Measurements from ENCODE around the gene SH2B2. TPM values are rescaled to one million over a fixed set of nuclear protein-coding genes. Genes with fewer than 3 reads are reported as not detected.
"Not testable (repeated sequence)": the region's sequence is repeated elsewhere in the genome, so short reads cannot be mapped to it uniquely, and the experiment has no call there.

Gene SH2B2
- total and polyA plus RNA-seq, 7 donors: 13.1 to 36.3 (median 27.3) TPM

- Histone ChIP-seq H3K4me3 (no peak overlapping the region), H3K36me3 (ENCODE audit: insufficient read depth in 1 of 2, low read depth in 1 of 2) (peaks cover 0 to 19% of the 10 kb centered on the region in 2 donors), H3K9me3 (no peaks in the 10 kb centered on the region), H3K4me1 (no peaks in the 10 kb centered on the region), H3K27ac (no peak overlapping the region), H3K27me3 (ENCODE audit: insufficient read depth in 3 of 3, low read length in 2 of 3) (no peaks in the 10 kb centered on the region)
- WGBS, 3 donors: 82 to 89% (median 83%) methylated on average over 5 of the region's 5 CpGs
- ATAC-seq: no peak
- intact Hi-C loops (cut with DNase I): no loop called here
- no peak for TF ChIP-seq CTCF (IDR thresholded peaks at IDR 0.05)
- no peak for DNase-seq
Measured at GRCh38 chr7:102323914-102324195, 37.2 kb downstream of the SH2B2 start.

- H3K27me3 ChIP-seq (ENCODE audit: insufficient read depth in 3 of 3, low read length in 2 of 3); H3K4me3 ChIP-seq; H3K4me1 ChIP-seq; DNase-seq; ATAC-seq; H3K36me3 ChIP-seq (ENCODE audit: insufficient read depth in 1 of 2, low read depth in 1 of 2); intact Hi-C loops (cut with DNase I); H3K9me3 ChIP-seq; H3K27ac ChIP-seq: not testable (repeated sequence)
- 91 to 95% (median 92%) methylated on average over 11 of the region's 11 CpGs for WGBS, 3 donors
Measured at GRCh38 chr7:102325106-102325505, 38.4 kb downstream of the SH2B2 start.

- WGBS, 3 donors: 88 to 92% (median 88%) methylated on average over 11 of the region's 11 CpGs
- ATAC-seq (no peak), DNase-seq (no peak)
- no peaks in the 10 kb centered on the region for H3K9me3 ChIP-seq
- no peaks in the 10 kb centered on the region for H3K36me3 ChIP-seq (ENCODE audit: insufficient read depth in 1 of 2, low read depth in 1 of 2)
- H3K27me3 ChIP-seq (ENCODE audit: insufficient read depth in 3 of 3, low read length in 2 of 3): no peaks in the 10 kb centered on the region
- no peak overlapping the region for H3K4me3 ChIP-seq
- intact Hi-C loops (cut with DNase I): no loop called here
- no peak for TF ChIP-seq CTCF (IDR thresholded peaks at IDR 0.05)
- H3K4me1 ChIP-seq: no peaks in the 10 kb centered on the region
- no peak overlapping the region for H3K27ac ChIP-seq
Measured at GRCh38 chr7:102326157-102326889, 39.7 kb downstream of the SH2B2 start.

- ATAC-seq; H3K4me3 ChIP-seq; H3K36me3 ChIP-seq (ENCODE audit: insufficient read depth in 1 of 2, low read depth in 1 of 2); DNase-seq; H3K27ac ChIP-seq; H3K27me3 ChIP-seq (ENCODE audit: insufficient read depth in 3 of 3, low read length in 2 of 3); H3K4me1 ChIP-seq; H3K9me3 ChIP-seq; intact Hi-C loops (cut with DNase I): not testable (repeated sequence)
- WGBS, 3 donors: 66 to 81% (median 66%) methylated on average over 6 of the region's 6 CpGs
Measured at GRCh38 chr7:102327183-102327582, 40.5 kb downstream of the SH2B2 start.

- WGBS, 3 donors: 56 to 86% (median 74%) methylated on average over 3 to 4 of the region's 5 CpGs
- not testable (repeated sequence) for ATAC-seq
Measured at GRCh38 chr7:102328863-102329262, 42.2 kb downstream of the SH2B2 start.

GRCh38 chr7:102329366-102329765 is 42.7 kb downstream of the SH2B2 start:
- intact Hi-C loops (cut with DNase I); H3K4me3 ChIP-seq; H3K36me3 ChIP-seq (ENCODE audit: insufficient read depth in 1 of 2, low read depth in 1 of 2); ATAC-seq; H3K27ac ChIP-seq; DNase-seq; H3K27me3 ChIP-seq (ENCODE audit: insufficient read depth in 3 of 3, low read length in 2 of 3); H3K4me1 ChIP-seq; H3K9me3 ChIP-seq: not testable (repeated sequence)
- WGBS, 3 donors: 68 to 79% (median 69%) methylated on average over 9 of the region's 9 CpGs

More at GRCh38 chr7:102328863-102329262, 42.2 kb downstream of the SH2B2 start:
- H3K4me3 ChIP-seq; H3K27ac ChIP-seq; H3K9me3 ChIP-seq; H3K27me3 ChIP-seq (ENCODE audit: insufficient read depth in 3 of 3, low read length in 2 of 3); intact Hi-C loops (cut with DNase I); H3K36me3 ChIP-seq (ENCODE audit: insufficient read depth in 1 of 2, low read depth in 1 of 2); H3K4me1 ChIP-seq; DNase-seq: not testable (repeated sequence)

- H3K4me1 ChIP-seq; intact Hi-C loops (cut with DNase I): not testable (repeated sequence)
Measured at GRCh38 chr7:102330666-102331460, 44.2 kb downstream of the SH2B2 start.

GRCh38 chr7:102335574-102335973 is 48.9 kb downstream of the SH2B2 start:
- WGBS, 3 donors: 85 to 94% (median 88%) methylated on average over 6 to 7 of the region's 7 CpGs

More at GRCh38 chr7:102330666-102331460, 44.2 kb downstream of the SH2B2 start:
- H3K9me3 ChIP-seq; DNase-seq; ATAC-seq; H3K4me3 ChIP-seq; H3K27ac ChIP-seq; H3K27me3 ChIP-seq (ENCODE audit: insufficient read depth in 3 of 3, low read length in 2 of 3); H3K36me3 ChIP-seq (ENCODE audit: insufficient read depth in 1 of 2, low read depth in 1 of 2): not testable (repeated sequence)
- WGBS, 3 donors: 86 to 91% (median 88%) methylated on average over 8 of the region's 8 CpGs

GRCh38 chr7:102337002-102337401 is 50.3 kb downstream of the SH2B2 start:
- H3K4me3 ChIP-seq; H3K27me3 ChIP-seq (ENCODE audit: insufficient read depth in 3 of 3, low read length in 2 of 3); H3K27ac ChIP-seq; intact Hi-C loops (cut with DNase I); ATAC-seq; H3K4me1 ChIP-seq; H3K9me3 ChIP-seq; H3K36me3 ChIP-seq (ENCODE audit: insufficient read depth in 1 of 2, low read depth in 1 of 2); DNase-seq: not testable (repeated sequence)
- WGBS, 3 donors: 78 to 80% methylated on average over 1 to 5 of the region's 8 CpGs; no CpG with 5 or more reads in 1 of the 3 donors

More at GRCh38 chr7:102335574-102335973, 48.9 kb downstream of the SH2B2 start:
- H3K4me1 ChIP-seq; ATAC-seq; H3K36me3 ChIP-seq (ENCODE audit: insufficient read depth in 1 of 2, low read depth in 1 of 2); H3K9me3 ChIP-seq; DNase-seq; H3K27ac ChIP-seq; H3K27me3 ChIP-seq (ENCODE audit: insufficient read depth in 3 of 3, low read length in 2 of 3); intact Hi-C loops (cut with DNase I); H3K4me3 ChIP-seq: not testable (repeated sequence)

All from psoas muscle (tissue), 8 donors.